ENCODE data around the gene DDR2. TPM values are rescaled to one million over a fixed set of nuclear protein-coding genes. Genes with fewer than 3 reads are reported as not detected.

DDR2 gene
- total RNA-seq, 1 donor from 2014 or later: 4.4 TPM

DNA sequence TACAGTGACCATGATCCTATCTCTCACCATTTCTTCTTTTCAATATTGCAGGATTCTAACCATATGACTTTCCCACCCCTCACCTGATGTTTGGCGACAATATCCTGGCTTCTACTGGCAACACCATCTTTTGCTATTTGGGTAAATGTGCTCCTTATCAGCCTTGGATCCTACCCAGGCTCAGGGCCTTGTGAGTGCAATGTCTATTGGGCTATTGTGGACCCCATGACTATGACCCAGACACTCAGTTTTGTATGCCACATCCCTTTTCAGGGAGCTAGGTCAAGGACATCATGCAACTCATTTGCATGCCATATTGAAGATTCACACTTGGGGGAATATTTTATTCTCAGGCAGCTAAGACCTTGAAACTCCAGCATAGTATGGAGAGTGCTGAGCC lies 67.9 kb downstream of the DDR2 start:
- TF ChIP-seq, protein P1, sequence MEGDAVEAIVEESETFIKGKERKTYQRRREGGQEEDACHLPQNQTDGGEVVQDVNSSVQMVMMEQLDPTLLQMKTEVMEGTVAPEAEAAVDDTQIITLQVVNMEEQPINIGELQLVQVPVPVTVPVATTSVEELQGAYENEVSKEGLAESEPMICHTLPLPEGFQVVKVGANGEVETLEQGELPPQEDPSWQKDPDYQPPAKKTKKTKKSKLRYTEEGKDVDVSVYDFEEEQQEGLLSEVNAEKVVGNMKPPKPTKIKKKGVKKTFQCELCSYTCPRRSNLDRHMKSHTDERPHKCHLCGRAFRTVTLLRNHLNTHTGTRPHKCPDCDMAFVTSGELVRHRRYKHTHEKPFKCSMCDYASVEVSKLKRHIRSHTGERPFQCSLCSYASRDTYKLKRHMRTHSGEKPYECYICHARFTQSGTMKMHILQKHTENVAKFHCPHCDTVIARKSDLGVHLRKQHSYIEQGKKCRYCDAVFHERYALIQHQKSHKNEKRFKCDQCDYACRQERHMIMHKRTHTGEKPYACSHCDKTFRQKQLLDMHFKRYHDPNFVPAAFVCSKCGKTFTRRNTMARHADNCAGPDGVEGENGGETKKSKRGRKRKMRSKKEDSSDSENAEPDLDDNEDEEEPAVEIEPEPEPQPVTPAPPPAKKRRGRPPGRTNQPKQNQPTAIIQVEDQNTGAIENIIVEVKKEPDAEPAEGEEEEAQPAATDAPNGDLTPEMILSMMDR (IDR thresholded peaks at IDR 0.05; ENCODE audit: partially characterized antibody, unreplicated experiment): no peak
- H3K36me3 Mint-ChIP-seq (ENCODE audit: unreplicated experiment): no peaks in the 10 kb centered on the region
- H3K9me3 Mint-ChIP-seq (ENCODE audit: unreplicated experiment): peaks cover 5% of the 10 kb centered on the region
- no peak for DNase-seq
- H3K4me3 Mint-ChIP-seq (ENCODE audit: unreplicated experiment): no peak overlapping the region
- no peaks in the 10 kb centered on the region for H3K27me3 Mint-ChIP-seq (ENCODE audit: unreplicated experiment)
- H3K27ac Mint-ChIP-seq (ENCODE audit: unreplicated experiment): no peak overlapping the region
- H3K4me1 Mint-ChIP-seq (ENCODE audit: low read depth, unreplicated experiment): peaks cover 22% of the 10 kb centered on the region

DNA sequence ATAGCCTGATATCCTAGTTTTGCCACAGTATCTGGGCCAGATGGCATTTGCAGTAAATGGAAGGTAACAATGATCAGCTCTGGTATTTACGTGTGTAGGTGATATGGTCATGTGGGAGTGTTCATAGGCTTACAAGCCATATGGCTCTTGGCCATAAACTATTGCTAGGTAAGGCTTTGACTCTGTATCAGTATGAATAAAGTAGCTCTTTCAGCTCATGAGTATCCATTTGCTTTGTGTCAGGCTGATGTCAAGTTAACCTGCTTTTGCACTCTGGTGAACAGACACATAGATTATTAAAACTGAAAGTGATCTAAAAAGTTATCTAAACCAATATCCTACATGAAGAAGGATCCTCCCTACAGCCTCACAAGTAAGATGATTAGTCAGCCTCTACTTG lies 69.0 kb downstream of the DDR2 start:
- peaks cover 5% of the 10 kb centered on the region for H3K9me3 Mint-ChIP-seq (ENCODE audit: unreplicated experiment)
- no peak for DNase-seq
- H3K27me3 Mint-ChIP-seq (ENCODE audit: unreplicated experiment): no peaks in the 10 kb centered on the region
- peaks cover 17% of the 10 kb centered on the region for H3K4me1 Mint-ChIP-seq (ENCODE audit: low read depth, unreplicated experiment)
- no peak overlapping the region for H3K27ac Mint-ChIP-seq (ENCODE audit: unreplicated experiment)
- no peak overlapping the region for H3K4me3 Mint-ChIP-seq (ENCODE audit: unreplicated experiment)
- TF ChIP-seq, protein P1 (IDR thresholded peaks at IDR 0.05; ENCODE audit: partially characterized antibody, unreplicated experiment): no peak
- H3K36me3 Mint-ChIP-seq (ENCODE audit: unreplicated experiment): no peaks in the 10 kb centered on the region

DNA sequence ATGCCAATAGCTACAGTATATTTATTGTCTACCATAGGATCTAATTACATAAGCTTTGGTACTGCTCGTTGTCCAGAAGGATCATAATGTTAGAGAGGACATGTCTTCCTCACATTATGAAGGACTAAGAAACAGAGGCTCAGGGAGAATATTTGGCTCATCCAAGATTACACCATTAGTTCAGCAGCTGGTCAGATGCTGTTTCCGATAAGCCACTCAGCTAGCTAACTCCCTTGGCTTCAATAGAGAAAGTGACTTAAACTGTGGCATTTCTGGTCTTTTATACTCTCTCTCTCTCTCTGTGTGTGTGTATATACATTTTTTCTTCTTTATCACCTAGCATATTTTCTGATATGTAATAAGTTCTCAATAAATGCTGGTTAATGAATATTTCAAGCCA lies 70.4 kb downstream of the DDR2 start:
- Mint-ChIP-seq H3K9me3 (ENCODE audit: unreplicated experiment) (no peaks in the 10 kb centered on the region), H3K27ac (ENCODE audit: unreplicated experiment) (no peak overlapping the region), H3K4me3 (ENCODE audit: unreplicated experiment) (no peak overlapping the region), H3K4me1 (ENCODE audit: low read depth, unreplicated experiment) (peaks cover 8% of the 10 kb centered on the region), H3K36me3 (ENCODE audit: unreplicated experiment) (no peaks in the 10 kb centered on the region), H3K27me3 (ENCODE audit: unreplicated experiment) (no peaks in the 10 kb centered on the region)
- TF ChIP-seq, protein P1 (IDR thresholded peaks at IDR 0.05; ENCODE audit: partially characterized antibody, unreplicated experiment): no peak
- DNase-seq: no peak

DNA sequence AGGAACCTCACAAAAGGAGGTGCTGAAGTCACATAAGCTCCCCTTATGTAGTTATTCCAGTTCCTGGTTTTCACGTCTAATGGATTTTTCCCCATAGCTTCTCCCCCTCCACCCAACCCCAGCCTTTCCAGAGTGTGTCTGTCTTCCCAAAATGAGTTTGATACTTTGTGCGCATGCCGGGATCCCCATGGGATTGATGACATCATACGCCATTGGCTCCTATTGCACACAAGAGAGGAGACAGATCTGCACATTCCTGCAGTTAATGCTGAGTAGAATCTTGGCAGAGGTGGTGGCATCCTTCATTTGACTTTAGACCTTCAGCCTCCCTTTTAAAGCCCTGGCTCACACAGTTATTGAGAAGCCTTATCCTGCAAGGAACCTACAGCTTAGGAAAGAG lies 71.4 kb downstream of the DDR2 start:
- Mint-ChIP-seq H3K36me3 (ENCODE audit: unreplicated experiment) (no peaks in the 10 kb centered on the region), H3K27me3 (ENCODE audit: unreplicated experiment) (no peaks in the 10 kb centered on the region), H3K4me1 (ENCODE audit: low read depth, unreplicated experiment) (no peaks in the 10 kb centered on the region), H3K27ac (ENCODE audit: unreplicated experiment) (no peak overlapping the region), H3K9me3 (ENCODE audit: unreplicated experiment) (no peaks in the 10 kb centered on the region), H3K4me3 (ENCODE audit: unreplicated experiment) (no peak overlapping the region)
- TF ChIP-seq, protein P1 (IDR thresholded peaks at IDR 0.05; ENCODE audit: partially characterized antibody, unreplicated experiment): no peak
- DNase-seq: no peak

DNA sequence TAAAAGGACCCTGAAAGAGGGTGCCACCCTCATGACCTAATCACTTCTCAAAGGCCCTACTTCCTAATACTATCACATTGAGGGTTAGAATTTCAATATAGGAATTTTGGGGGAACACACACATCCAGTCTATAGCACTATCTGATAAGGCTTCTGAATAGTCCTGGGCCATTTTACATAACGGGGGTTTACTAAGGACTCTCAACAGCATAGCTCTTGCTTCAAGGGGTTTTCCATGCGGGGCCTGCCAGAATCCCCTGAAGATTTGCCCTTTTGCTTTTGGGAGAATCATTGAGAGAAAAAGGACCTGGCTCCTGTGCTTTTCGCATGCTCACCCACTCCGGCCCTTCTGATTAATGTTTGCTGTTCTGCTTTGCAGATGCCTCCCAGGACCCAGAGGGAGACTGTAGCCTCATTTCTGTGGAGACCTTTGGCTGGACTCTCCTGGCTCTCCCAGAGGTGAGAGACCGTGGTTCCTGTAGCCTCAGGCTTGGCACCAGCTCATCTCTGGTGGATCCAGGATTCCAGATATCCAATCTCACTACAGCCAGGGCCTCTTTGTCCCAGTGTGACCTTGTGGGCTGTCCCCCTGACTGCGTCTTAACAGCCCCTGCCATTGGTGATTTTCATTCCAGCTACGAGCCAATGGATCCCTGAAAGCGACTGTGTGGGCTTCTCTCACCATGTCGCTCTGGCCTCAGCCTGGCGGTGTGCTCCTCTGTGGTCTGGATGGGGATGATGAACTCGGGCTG lies 72.6 kb downstream of the DDR2 start:
- Mint-ChIP-seq H3K36me3 (ENCODE audit: unreplicated experiment) (no peaks in the 10 kb centered on the region), H3K4me3 (ENCODE audit: unreplicated experiment) (no peak overlapping the region), H3K9me3 (ENCODE audit: unreplicated experiment) (no peaks in the 10 kb centered on the region), H3K4me1 (ENCODE audit: low read depth, unreplicated experiment) (peaks cover 3% of the 10 kb centered on the region), H3K27ac (ENCODE audit: unreplicated experiment) (no peak overlapping the region), H3K27me3 (ENCODE audit: unreplicated experiment) (no peaks in the 10 kb centered on the region)
- TF ChIP-seq, protein P1 (IDR thresholded peaks at IDR 0.05; ENCODE audit: partially characterized antibody, unreplicated experiment): no peak
- no peak for DNase-seq
